BJ (cell line): Measurements from ENCODE around the gene ALOX5. TPM values are rescaled to one million over a fixed set of nuclear protein-coding genes. Genes with fewer than 3 reads are reported as not detected.
"Not testable (repeated sequence)": the region's sequence is repeated elsewhere in the genome, so short reads cannot be mapped to it uniquely, and the experiment has no call there.

Experiments
- CTCF ChIA-PET: fragments of 350-600 bp; formaldehyde crosslinking; extraction: SDS; loops from one replicate; lab custom pipeline; 2021; ENCODE audit warnings: antibody characterized with exemption, inconsistent platforms; lab: Yijun Ruan, JAX
- POLR2A ChIA-PET: fragments of 300-600 bp; sonication (Branson Sonifier 250); formaldehyde crosslinking; extraction: SDS; loops from one replicate; lab custom pipeline; 2021; ENCODE audit warnings: antibody characterized with exemption; lab: Charles Lee
- DNase-seq: peaks from one replicate; pipeline ENCODE4 v3.0.0-alpha.2; 2011; ENCODE audit warnings: low read depth
- H3K27me3 ChIP-seq: 2 replicates; pipeline ENCODE4 v1.6.0; 2011; ENCODE audit warnings: low read length; ENCODE audit not compliant: control insufficient read depth, insufficient read depth
- H3K36me3 ChIP-seq: 2 replicates; pipeline ENCODE4 v1.5.1; 2011; ENCODE audit warnings: low read length; ENCODE audit not compliant: control insufficient read depth, insufficient read depth
- H3K4me3 ChIP-seq: 2 replicates; pipeline ENCODE4 v1.5.1; 2011; ENCODE audit warnings: low read depth, mild to moderate bottlenecking, control low read depth, low read length
- CTCF ChIP-seq: IDR thresholded peaks from 2 replicates; pipeline ENCODE4 v1.5.1; 2011; ENCODE audit warnings: low read depth, mild to moderate bottlenecking, control low read depth, inconsistent platforms, low read length, moderate library complexity; ENCODE audit not compliant: insufficient read depth
- polyA plus RNA-seq: library from polyadenylated mRNA; depleted of rRNA; stranded (reverse); fragments of >200 nt; gene quantifications from 2 replicates; pipeline ENCODE4 v1.2.3, GENCODE V29; 2011

Gene ALOX5
- polyA plus RNA-seq, 1 experiment: not detected

GRCh38 chr10:45480294-45480693, 106.3 kb downstream of the ALOX5 start:
- ChIA-PET POLR2A (no interaction called here), CTCF (no interaction called here)
- no peak for DNase-seq
- Histone ChIP-seq H3K36me3 (no peaks in the 10 kb centered on the region), H3K4me3 (no peak overlapping the region), H3K27me3 (no peaks in the 10 kb centered on the region)
- no peak for TF ChIP-seq CTCF

GRCh38 chr10:45481100-45481499, 107.1 kb downstream of the ALOX5 start:
- POLR2A ChIA-PET, CTCF ChIA-PET, H3K36me3 ChIP-seq, DNase-seq, H3K27me3 ChIP-seq, H3K4me3 ChIP-seq: not testable (repeated sequence)

- Histone ChIP-seq H3K36me3 (no peaks in the 10 kb centered on the region), H3K27me3 (no peaks in the 10 kb centered on the region), H3K4me3 (no peak overlapping the region)
- no peak for DNase-seq
- POLR2A ChIA-PET: no interaction called here
- no peak for TF ChIP-seq CTCF
- CTCF ChIA-PET: no interaction called here
These were observed 109.0 kb downstream of the ALOX5 start for GRCh38 chr10:45483002-45483401.

GRCh38 chr10:45487735-45488134, 113.7 kb downstream of the ALOX5 start:
- Histone ChIP-seq H3K27me3 (no peaks in the 10 kb centered on the region), H3K4me3 (no peak overlapping the region), H3K36me3 (no peaks in the 10 kb centered on the region)
- ChIA-PET POLR2A (interaction anchor here (0.6 kb wide), 1 partner anchor 18 kb away, joined by 5 read pairs; no protein-coding TSS in a partner anchor), CTCF (interaction anchor here (0.7 to 1.1 kb wide), 2 partner anchors 23 to 57 kb away, joined by 3 read pairs; no protein-coding TSS in a partner anchor)
- no peak for DNase-seq
- TF ChIP-seq CTCF: no peak

- DNase-seq: no peak
- POLR2A ChIA-PET: no interaction called here
- CTCF ChIA-PET: interaction anchor here (0.7 to 1.1 kb wide), 2 partner anchors 24 to 57 kb away, joined by 3 read pairs; no protein-coding TSS in a partner anchor
These were observed 114.3 kb downstream of the ALOX5 start for GRCh38 chr10:45488365-45488764.

More at GRCh38 chr10:45488365-45488764, 114.3 kb downstream of the ALOX5 start:
- Histone ChIP-seq H3K36me3 (no peaks in the 10 kb centered on the region), H3K4me3 (no peak overlapping the region), H3K27me3 (no peaks in the 10 kb centered on the region)
- TF ChIP-seq CTCF: no peak
